T-helper 2 cell treated with Interferon-gamma antibody and Interleukin-4, amounts not matched to agents 5 μg/mL and 100 μg/mL, for 36 hours (primary cell): ENCODE results near the gene COQ10B.
"Not testable (repeated sequence)": the region's sequence is repeated elsewhere in the genome, so short reads cannot be mapped to it uniquely, and the experiment has no call there.

Experiments used
- DNase-seq: peaks from one replicate; pipeline ENCODE4 v3.0.0; 2021; ENCODE audit warnings: low spot score
- H3K27ac Mint-ChIP-seq: one replicate; pipeline ENCODE4 v1.8.0; 2021; ENCODE audit warnings: mild to moderate bottlenecking, mixed read lengths
- H3K27me3 Mint-ChIP-seq: one replicate; pipeline ENCODE4 v1.8.0; 2021; ENCODE audit warnings: low read depth, mixed read lengths
- H3K36me3 Mint-ChIP-seq: one replicate; pipeline ENCODE4 v1.8.0; 2021; ENCODE audit warnings: low read depth, mixed read lengths
- H3K4me1 Mint-ChIP-seq: one replicate; pipeline ENCODE4 v1.8.0; 2021; ENCODE audit warnings: low read depth, mixed read lengths
- H3K4me3 Mint-ChIP-seq: one replicate; pipeline ENCODE4 v1.8.0; 2022; ENCODE audit warnings: mild to moderate bottlenecking, moderate library complexity, mixed read lengths
- H3K9me3 Mint-ChIP-seq: one replicate; pipeline ENCODE4 v1.8.0; 2021; ENCODE audit warnings: mixed read lengths

Gene COQ10B

GRCh38 chr2:197464175-197464574 lies 10.8 kb downstream of the COQ10B start:
- H3K4me1 Mint-ChIP-seq = peaks cover 5% of the 10 kb centered on the region
- no peaks in the 10 kb centered on the region for H3K27me3 Mint-ChIP-seq
- no peaks in the 10 kb centered on the region for H3K9me3 Mint-ChIP-seq
- H3K4me3 Mint-ChIP-seq = no peak overlapping the region
- H3K27ac Mint-ChIP-seq = no peak overlapping the region
- no peak for DNase-seq
- H3K36me3 Mint-ChIP-seq = peaks cover 38% of the 10 kb centered on the region

GRCh38 chr2:197472166-197472565 lies 18.8 kb downstream of the COQ10B start:
- no peak for DNase-seq
- Mint-ChIP-seq H3K4me1 (peaks cover 1% of the 10 kb centered on the region), H3K27ac (no peak overlapping the region), H3K36me3 (peaks cover 45% of the 10 kb centered on the region), H3K27me3 (no peaks in the 10 kb centered on the region), H3K4me3 (no peak overlapping the region), H3K9me3 (no peaks in the 10 kb centered on the region)

- peaks cover 54% of the 10 kb centered on the region for H3K36me3 Mint-ChIP-seq
- H3K4me3 Mint-ChIP-seq = no peak overlapping the region
- no peaks in the 10 kb centered on the region for H3K27me3 Mint-ChIP-seq
- peaks cover 12% of the 10 kb centered on the region for H3K4me1 Mint-ChIP-seq
- H3K9me3 Mint-ChIP-seq = no peaks in the 10 kb centered on the region
- H3K27ac Mint-ChIP-seq = peak overlapping the region; percentile 2
- DNase-seq = no peak
These were observed 24.4 kb downstream of the COQ10B start for GRCh38 chr2:197477797-197478196.

GRCh38 chr2:197480165-197481036 lies 27.0 kb downstream of the COQ10B start:
- Mint-ChIP-seq H3K36me3 (peaks cover 60% of the 10 kb centered on the region), H3K4me1 (peaks cover 12% of the 10 kb centered on the region), H3K27ac (no peak overlapping the region), H3K9me3 (peaks cover 9% of the 10 kb centered on the region), H3K27me3 (no peaks in the 10 kb centered on the region), H3K4me3 (no peak overlapping the region)
- DNase-seq = no peak

GRCh38 chr2:197484248-197484647 lies 30.9 kb downstream of the COQ10B start:
- H3K27me3 Mint-ChIP-seq, H3K4me3 Mint-ChIP-seq, DNase-seq, H3K27ac Mint-ChIP-seq, H3K4me1 Mint-ChIP-seq: not testable (repeated sequence)
- Mint-ChIP-seq H3K36me3 (peaks cover 70% of the 10 kb centered on the region), H3K9me3 (peaks cover 12% of the 10 kb centered on the region)

GRCh38 chr2:197486175-197486574 lies 32.8 kb downstream of the COQ10B start:
- Mint-ChIP-seq H3K4me3 (no peak overlapping the region), H3K9me3 (peaks cover 12% of the 10 kb centered on the region), H3K4me1 (peaks cover under 1% of the 10 kb centered on the region), H3K27ac (no peak overlapping the region), H3K36me3 (peaks cover 79% of the 10 kb centered on the region), H3K27me3 (no peaks in the 10 kb centered on the region)
- no peak for DNase-seq

- Mint-ChIP-seq H3K9me3 (peaks cover 12% of the 10 kb centered on the region), H3K36me3 (peaks cover 78% of the 10 kb centered on the region), H3K27me3 (no peaks in the 10 kb centered on the region), H3K4me3 (no peak overlapping the region), H3K4me1 (peaks cover 2% of the 10 kb centered on the region), H3K27ac (no peak overlapping the region)
- no peak for DNase-seq
These were observed 34.0 kb downstream of the COQ10B start for GRCh38 chr2:197487385-197487784.

- no peaks in the 10 kb centered on the region for H3K27me3 Mint-ChIP-seq
- peak overlapping the region; percentile 12 for H3K27ac Mint-ChIP-seq
- no peaks in the 10 kb centered on the region for H3K9me3 Mint-ChIP-seq
- peak overlapping the region; percentile 98 for H3K4me3 Mint-ChIP-seq
- peaks cover 39% of the 10 kb centered on the region for H3K4me1 Mint-ChIP-seq
- DNase-seq = no peak
- peaks cover 70% of the 10 kb centered on the region for H3K36me3 Mint-ChIP-seq
These were observed 42.2 kb downstream of the COQ10B start for GRCh38 chr2:197495433-197496134.

GRCh38 chr2:197496695-197497094 lies 43.3 kb downstream of the COQ10B start:
- Mint-ChIP-seq H3K36me3 (peaks cover 73% of the 10 kb centered on the region), H3K4me3 (peak overlapping the region; percentile 98), H3K4me1 (peaks cover 40% of the 10 kb centered on the region), H3K27ac (no peak overlapping the region), H3K27me3 (no peaks in the 10 kb centered on the region), H3K9me3 (no peaks in the 10 kb centered on the region)
- DNase-seq = no peak

- Mint-ChIP-seq H3K27ac (peak overlapping the region; percentile 81), H3K4me1 (peaks cover 46% of the 10 kb centered on the region), H3K9me3 (no peaks in the 10 kb centered on the region), H3K4me3 (peak overlapping the region; percentile 98), H3K27me3 (no peaks in the 10 kb centered on the region), H3K36me3 (peaks cover 76% of the 10 kb centered on the region)
- no peak for DNase-seq
These were observed 44.0 kb downstream of the COQ10B start for GRCh38 chr2:197497326-197497725.

GRCh38 chr2:197498235-197498936 lies 45.0 kb downstream of the COQ10B start:
- Mint-ChIP-seq H3K27me3 (no peaks in the 10 kb centered on the region), H3K27ac (peak overlapping the region; percentile 93), H3K4me3 (peak overlapping the region; percentile 98), H3K36me3 (peaks cover 76% of the 10 kb centered on the region), H3K9me3 (no peaks in the 10 kb centered on the region), H3K4me1 (peaks cover 50% of the 10 kb centered on the region)
- no peak for DNase-seq

GRCh38 chr2:197498937-197499593 lies 45.7 kb downstream of the COQ10B start:
- H3K27me3 Mint-ChIP-seq = no peaks in the 10 kb centered on the region
- peaks cover 49% of the 10 kb centered on the region for H3K4me1 Mint-ChIP-seq
- peak; percentile 60 for DNase-seq
- H3K4me3 Mint-ChIP-seq = peak overlapping the region; percentile 98
- no peaks in the 10 kb centered on the region for H3K9me3 Mint-ChIP-seq
- H3K27ac Mint-ChIP-seq = peak overlapping the region; percentile 93
- peaks cover 80% of the 10 kb centered on the region for H3K36me3 Mint-ChIP-seq

GRCh38 chr2:197499594-197500502 lies 46.5 kb downstream of the COQ10B start, which contains the start of the genes HSPD1 and HSPE1:
TSS of gene HSPD1 (minus strand) at chr2:197499840. CDS start at chr2:197498848, 992 bp downstream.
TSS of gene HSPE1 (plus strand) at chr2:197500379. CDS start at chr2:197500437, 58 bp downstream.
- peak; percentile 100 for DNase-seq
- Mint-ChIP-seq H3K36me3 (peaks cover 79% of the 10 kb centered on the region), H3K27me3 (no peaks in the 10 kb centered on the region), H3K4me1 (peaks cover 44% of the 10 kb centered on the region), H3K9me3 (no peaks in the 10 kb centered on the region), H3K27ac (peak within 1 kb of the TSS; percentile 93), H3K4me3 (peak within 1 kb of the TSS; percentile 98)
